ENCODE data around the gene SQSTM1.

SQSTM1 gene

GRCh38 chr5:179816796-179817469 is 3.8 kb upstream of the SQSTM1 start:
- H3K4me3 ChIP-seq (ENCODE audit: low read depth, low read length) = no peak overlapping the region

GRCh38 chr5:179817470-179817840 is 3.2 kb upstream of the SQSTM1 start:
- no peak for TF ChIP-seq CTCF (IDR thresholded peaks at IDR 0.05; ENCODE audit: control insufficient read depth, extremely low read depth, insufficient read depth)
- H3K4me3 ChIP-seq (ENCODE audit: low read depth, low read length) = no peak overlapping the region

More at GRCh38 chr5:179816796-179817469, 3.8 kb upstream of the SQSTM1 start:
- DNase-seq (ENCODE audit: low read depth) = no peak
- no peak for TF ChIP-seq CTCF (IDR thresholded peaks at IDR 0.05; ENCODE audit: control insufficient read depth, extremely low read depth, insufficient read depth)

GRCh38 chr5:179817890-179818745 is 2.6 kb upstream of the SQSTM1 start:
- DNase-seq (ENCODE audit: low read depth) = no peak
- no peak for TF ChIP-seq CTCF (IDR thresholded peaks at IDR 0.05; ENCODE audit: control insufficient read depth, extremely low read depth, insufficient read depth)
- peak overlapping the region; percentile 38 for H3K4me3 ChIP-seq (ENCODE audit: low read depth, low read length)

More at GRCh38 chr5:179817470-179817840, 3.2 kb upstream of the SQSTM1 start:
- DNase-seq (ENCODE audit: low read depth) = no peak

- peak; percentile 67 for DNase-seq (ENCODE audit: low read depth)
- no peak for TF ChIP-seq CTCF (IDR thresholded peaks at IDR 0.05; ENCODE audit: control insufficient read depth, extremely low read depth, insufficient read depth)
- peak overlapping the region; percentile 38 for H3K4me3 ChIP-seq (ENCODE audit: low read depth, low read length)
Observed at GRCh38 chr5:179818746-179819295, 1.9 kb upstream of the SQSTM1 start.

- TF ChIP-seq CTCF (IDR thresholded peaks at IDR 0.05; ENCODE audit: control insufficient read depth, extremely low read depth, insufficient read depth) = no peak
- H3K4me3 ChIP-seq (ENCODE audit: low read depth, low read length) = no peak overlapping the region
- DNase-seq (ENCODE audit: low read depth) = no peak
Observed at GRCh38 chr5:179819296-179820126, 1.2 kb upstream of the SQSTM1 start.

- no peak for DNase-seq (ENCODE audit: low read depth)
- no peak for TF ChIP-seq CTCF (IDR thresholded peaks at IDR 0.05; ENCODE audit: control insufficient read depth, extremely low read depth, insufficient read depth)
- H3K4me3 ChIP-seq (ENCODE audit: low read depth, low read length) = peak overlapping the region; percentile 96
Observed at GRCh38 chr5:179820127-179820482, 600 bp upstream of the SQSTM1 start.
